A549 (cell line): ENCODE measurements around the gene GNG10.

Experiments
- CEBPB ChIP-seq, 2 experiments: fragments of >200 bp in 1 of 2; sonication (Bioruptor Twin) in 1 of 2; formaldehyde crosslinking in 1 of 2; IDR thresholded peaks; 2 replicates each; pipeline ENCODE4 v1.6.1; 2012 to 2016
- CHD2 ChIP-seq: fragments of 150-350 bp; IDR thresholded peaks from 2 replicates; pipeline ENCODE4 v1.6.1; 2014; ENCODE audit warnings: low read length; ENCODE audit not compliant: partially characterized antibody
- CHD4 ChIP-seq: fragments of 200-600 bp; sonication (generic); IDR thresholded peaks from 2 replicates; pipeline ENCODE4 v1.6.1; 2016; ENCODE audit warnings: antibody characterized with exemption, mild to moderate bottlenecking, borderline replicate concordance
- CTCF ChIP-seq: fragments of >200 bp; sonication (Bioruptor Twin); formaldehyde crosslinking; IDR thresholded peaks from 3 replicates; pipeline ENCODE4 v1.5.1; 2016
- ESRRA ChIP-seq: fragments of 150-350 bp; IDR thresholded peaks from 2 replicates; pipeline ENCODE4 v1.6.1; 2014; ENCODE audit warnings: mild to moderate bottlenecking, low read length, borderline replicate concordance
- HDAC2 ChIP-seq: fragments of 200-600 bp; sonication (generic); IDR thresholded peaks from 2 replicates; pipeline ENCODE4 v1.6.1; 2016
- POLR2A ChIP-seq: IDR thresholded peaks from 2 replicates; pipeline ENCODE4 v1.6.1; 2012; ENCODE audit warnings: mild to moderate bottlenecking, low read length
- RAD21 ChIP-seq, 2 experiments: fragments of >200 bp in 1 of 2; sonication (Bioruptor Twin) in 1 of 2; formaldehyde crosslinking in 1 of 2; IDR thresholded peaks in 1 of 2; conservative IDR thresholded peaks in 1 of 2; 2 replicates in 1 of 2; 3 replicates in 1 of 2; pipeline ENCODE4 v1.6.1; 2012 to 2018; ENCODE audit warnings: inconsistent platforms in 1 of 2
- REST ChIP-seq: fragments of 200-600 bp; sonication (generic); IDR thresholded peaks from 2 replicates; pipeline ENCODE4 v1.6.1; 2016; ENCODE audit warnings: antibody characterized with exemption, mild to moderate bottlenecking, moderate library complexity
- SREBF2 ChIP-seq: fragments of 450-650 bp; IDR thresholded peaks from 2 replicates; pipeline ENCODE4 v1.6.1; 2014; ENCODE audit warnings: mild to moderate bottlenecking, moderate library complexity
- USF2 ChIP-seq: fragments of 450-650 bp; IDR thresholded peaks from 2 replicates; pipeline ENCODE4 v1.6.1; 2014; ENCODE audit warnings: antibody characterized with exemption
- ZNF302 ChIP-seq: fragments of 250-450 bp; sonication (Bioruptor Pico); IDR thresholded peaks from 2 replicates; pipeline ENCODE4 v1.9.0; 2021; ENCODE audit warnings: inconsistent platforms, mild to moderate bottlenecking, moderate library complexity

GRCh38 chr9:111646417-111646816 is 15.0 kb upstream of the GNG10 start:
- TF ChIP-seq CHD4 (no peak), HDAC2 (no peak), ESRRA (no peak), ZNF302 (CRISPR knock-in tag) (no peak), POLR2A (no peak), SREBF2 (no peak), USF2 (no peak), RAD21 (conservative IDR thresholded peaks at IDR 0.05 in 1 of 2, IDR thresholded peaks at IDR 0.05 in 1 of 2) (no peak), CTCF (no peak), REST (no peak), CEBPB (IDR thresholded peaks at IDR 0.05) (no peak), CHD2 (no peak)
